Measurements from ENCODE around the gene ZDHHC8.

The ZDHHC8 gene

GRCh38 chr22:20151276-20151588 is 19.6 kb downstream of the ZDHHC8 start:
- in situ Hi-C loops (cut with HindIII; ENCODE audit: low sequenced_read_pairs), result no loop called here
- no peak overlapping the region for H3K4me3 ChIP-seq (ENCODE audit: low read depth, low read length)
- DNase-seq (ENCODE audit: low read depth), result no peak
- TF ChIP-seq CTCF (IDR thresholded peaks at IDR 0.05; ENCODE audit: low read depth, low read length, missing control alignments), result no peak

- DNase-seq (ENCODE audit: low read depth), result no peak
- in situ Hi-C loops (cut with HindIII; ENCODE audit: low sequenced_read_pairs), result no loop called here
- H3K4me3 ChIP-seq (ENCODE audit: low read depth, low read length), result no peak overlapping the region
- no peak for TF ChIP-seq CTCF (IDR thresholded peaks at IDR 0.05; ENCODE audit: low read depth, low read length, missing control alignments)
These were observed 20.9 kb downstream of the ZDHHC8 start for GRCh38 chr22:20152464-20152890.

- DNase-seq (ENCODE audit: low read depth), result no peak
- H3K4me3 ChIP-seq (ENCODE audit: low read depth, low read length), result no peak overlapping the region
- in situ Hi-C loops (cut with HindIII; ENCODE audit: low sequenced_read_pairs), result no loop called here
- TF ChIP-seq CTCF (IDR thresholded peaks at IDR 0.05; ENCODE audit: low read depth, low read length, missing control alignments), result no peak
These were observed 22.3 kb downstream of the ZDHHC8 start for GRCh38 chr22:20153945-20154344.

GRCh38 chr22:20154602-20155187 is 23.1 kb downstream of the ZDHHC8 start:
- peak; percentile 41 for TF ChIP-seq CTCF (IDR thresholded peaks at IDR 0.05; ENCODE audit: low read depth, low read length, missing control alignments)
- peak overlapping the region; percentile 38 for H3K4me3 ChIP-seq (ENCODE audit: low read depth, low read length)
- in situ Hi-C loops (cut with HindIII; ENCODE audit: low sequenced_read_pairs), result no loop called here
- DNase-seq (ENCODE audit: low read depth), result no peak

GRCh38 chr22:20155330-20156041 is 23.9 kb downstream of the ZDHHC8 start:
- H3K4me3 ChIP-seq (ENCODE audit: low read depth, low read length), result peak overlapping the region; percentile 38
- in situ Hi-C loops (cut with HindIII; ENCODE audit: low sequenced_read_pairs), result no loop called here
- peak; percentile 8 for DNase-seq (ENCODE audit: low read depth)
- no peak for TF ChIP-seq CTCF (IDR thresholded peaks at IDR 0.05; ENCODE audit: low read depth, low read length, missing control alignments)

- H3K4me3 ChIP-seq (ENCODE audit: low read depth, low read length), result no peak overlapping the region
- no peak for DNase-seq (ENCODE audit: low read depth)
- no peak for TF ChIP-seq CTCF (IDR thresholded peaks at IDR 0.05; ENCODE audit: low read depth, low read length, missing control alignments)
- in situ Hi-C loops (cut with HindIII; ENCODE audit: low sequenced_read_pairs), result no loop called here
These were observed 24.4 kb downstream of the ZDHHC8 start for GRCh38 chr22:20156042-20156389.
